K562 (cell line): ENCODE results near the gene TICRR. TPM values are rescaled to one million over a fixed set of nuclear protein-coding genes. Genes with fewer than 3 reads are reported as not detected.

Source experiments
- ATAC-seq: fragments of 200-7000 bp; cut with Tn5 transposase; 3 replicates; pipeline ENCODE4 v1.9.1; 2020; ENCODE audit warnings: moderate library complexity
- BruUV-seq: library from RNA; stranded (reverse); fragments of 400-500 nt; replicated peaks from 2 replicates; lab custom pipeline; 2021; lab: Mats Ljungman, UMichigan
- CTCF ChIA-PET: fragments of 300-600 bp; formaldehyde crosslinking; extraction: SDS; loops from one replicate; lab custom pipeline; 2021; ENCODE audit warnings: low intra/inter-chr PET ratio; lab: Yijun Ruan, JAX
- POLR2A ChIA-PET: fragments of 300-600, 350-650 bp; sonication (Branson Sonifier 250); formaldehyde crosslinking; extraction: SDS; loops from one replicate; lab custom pipeline; 2021; ENCODE audit warnings: antibody characterized with exemption, inconsistent platforms; lab: Yijun Ruan, JAX
- DNase-seq, 4 experiments: peaks; one replicate each; pipeline versions ENCODE4 v3.0.0 to v3.0.0-alpha.2; 2011 to 2018; ENCODE audit warnings: low spot score in 3 of 4, mixed read lengths in 3 of 4; ENCODE audit errors: extremely low read depth in 1 of 4
- FAIRE-seq: peaks from 2 replicates; lab custom pipeline; 2011; peaks lifted over from hg19 to GRCh38; lab: Jason Lieb, UNC
- H2AFZ ChIP-seq: 2 replicates; pipeline ENCODE4 v1.6.0; 2011; ENCODE audit warnings: low read depth, low read length, control low read depth, inconsistent platforms
- H3K27ac ChIP-seq: fragments of 200-600 bp; 3 replicates; pipeline ENCODE4 v1.8.0; 2011; ENCODE audit warnings: low read depth, mild to moderate bottlenecking, control low read depth, inconsistent platforms, low read length, moderate library complexity, mixed read lengths; ENCODE audit errors: extremely low read depth
- H3K27me3 ChIP-seq, 2 experiments: fragments of 300-600 bp in 1 of 2; 2 replicates in 1 of 2; 3 replicates in 1 of 2; pipeline versions ENCODE4 v1.6.0 to v1.8.0; 2011; ENCODE audit warnings: inconsistent platforms in 2 of 2, low read length in 2 of 2, mild to moderate bottlenecking in 1 of 2, mixed read lengths in 1 of 2, moderate library complexity in 1 of 2; ENCODE audit not compliant: control insufficient read depth in 2 of 2, insufficient read depth in 2 of 2
- H3K36me3 ChIP-seq: fragments of 300-600 bp; 3 replicates; pipeline ENCODE4 v1.8.0; 2011; ENCODE audit warnings: mild to moderate bottlenecking, low read length, inconsistent platforms; ENCODE audit not compliant: control insufficient read depth, insufficient read depth
- H3K4me1 ChIP-seq, 2 experiments: fragments of 200-600 bp in 1 of 2; replicated peaks in 1 of 2; 2 replicates in 1 of 2; 3 replicates in 1 of 2; pipeline versions ENCODE4 v1.5.1 to v1.8.0; 2011; ENCODE audit warnings: inconsistent platforms in 2 of 2, low read length in 2 of 2, mild to moderate bottlenecking in 1 of 2, mixed read lengths in 1 of 2, moderate library complexity in 1 of 2; ENCODE audit not compliant: control insufficient read depth in 2 of 2, insufficient read depth in 2 of 2
- H3K4me2 ChIP-seq: 2 replicates; pipeline ENCODE4 v1.6.1; 2011; ENCODE audit warnings: low read length, control low read depth, inconsistent platforms, mixed read lengths; ENCODE audit not compliant: insufficient read depth
- H3K4me3 ChIP-seq: fragments of 200-600 bp; sonication (generic), shearing (Covaris generic); 2 replicates; pipeline ENCODE4 v1.5.1; 2016; ENCODE audit warnings: control low read depth, inconsistent platforms
- H3K79me2 ChIP-seq: fragments of 200-600 bp; 3 replicates; pipeline ENCODE4 v1.8.0; 2011; ENCODE audit warnings: low read length, inconsistent platforms; ENCODE audit not compliant: control insufficient read depth, insufficient read depth
- H3K9ac ChIP-seq, 2 experiments: 2 replicates each; pipeline versions ENCODE4 v1.6.0 to v1.6.1; 2011; ENCODE audit warnings: low read depth in 2 of 2, low read length in 2 of 2, control low read depth in 1 of 2, inconsistent platforms in 1 of 2, mild to moderate bottlenecking in 1 of 2, mixed read lengths in 1 of 2; ENCODE audit not compliant: insufficient read depth in 1 of 2
- H3K9me1 ChIP-seq: one replicate; pipeline ENCODE4 v1.6.0; 2011; ENCODE audit warnings: inconsistent platforms, mild to moderate bottlenecking, low read length, moderate library complexity; ENCODE audit not compliant: control insufficient read depth, insufficient read depth
- H3K9me3 ChIP-seq: replicated peaks from 2 replicates; pipeline ENCODE4 v1.5.1; 2011; ENCODE audit warnings: low read depth, low read length, inconsistent platforms; ENCODE audit not compliant: control insufficient read depth, insufficient read depth
- H4K20me1 ChIP-seq: replicated peaks from 2 replicates; pipeline ENCODE4 v1.6.1; 2011; ENCODE audit warnings: low read length, inconsistent platforms, mixed read lengths; ENCODE audit not compliant: control insufficient read depth, insufficient read depth
- CEBPZ ChIP-seq: fragments of 150-350 bp; IDR thresholded peaks from 2 replicates; pipeline ENCODE4 v1.6.1; 2014; ENCODE audit warnings: low read depth, mild to moderate bottlenecking, low read length, borderline replicate concordance
- ESRRB ChIP-seq: fragments of 250-450 bp; sonication (Bioruptor Pico); IDR thresholded peaks from 2 replicates; pipeline ENCODE4 v1.5.0; 2020; ENCODE audit warnings: mild to moderate bottlenecking, moderate library complexity, borderline replicate concordance
- FOXK2 ChIP-seq, 2 experiments: fragments of 450-650 bp; IDR thresholded peaks in 1 of 2; conservative IDR thresholded peaks in 1 of 2; 2 replicates each; pipeline ENCODE4 v1.6.1; 2016; ENCODE audit warnings: low read depth in 2 of 2, mild to moderate bottlenecking in 1 of 2
- MEF2A ChIP-seq: IDR thresholded peaks from 2 replicates; pipeline ENCODE4 v1.6.1; 2011; ENCODE audit warnings: low read depth, mild to moderate bottlenecking, low read length, moderate library complexity; ENCODE audit not compliant: control insufficient read depth
- TOE1 ChIP-seq, 2 experiments: fragments of 450-650 bp in 1 of 2; sonication (generic) in 1 of 2; formaldehyde crosslinking in 1 of 2; IDR thresholded peaks; 2 replicates each; pipeline versions ENCODE4 v1.7.1 to v1.8.0; 2016 to 2022; ENCODE audit warnings: borderline replicate concordance in 2 of 2, mild to moderate bottlenecking in 2 of 2, antibody characterized with exemption in 1 of 2, inconsistent platforms in 1 of 2, low read depth in 1 of 2, missing genetic modification reagents in 1 of 2, moderate library complexity in 1 of 2
- ZNF134 ChIP-seq: fragments of 250-450 bp; sonication (Bioruptor Pico); conservative IDR thresholded peaks from 2 replicates; pipeline ENCODE4 v1.4.0; 2020
- ZNF780A ChIP-seq: fragments of 250-450 bp; sonication (Bioruptor Pico); IDR thresholded peaks from 2 replicates; pipeline ENCODE4 v1.5.0; 2021; ENCODE audit warnings: mild to moderate bottlenecking
- WGBS: fragments of 100-300 bp; shearing (Covaris generic); methylation state at CpG from one replicate; pipeline ENCODE4 v1.1.6; 2016; ENCODE audit warnings: low coverage, mixed read lengths; ENCODE audit not compliant: insufficient coverage; ENCODE audit errors: missing lambda C conversion rate; 5-methylcytosine and 5-hydroxymethylcytosine counted together
- in situ Hi-C: fragments of 300-500 bp; cut with MboI; formaldehyde crosslinking; loops from 4 replicates; pipeline ENCODE4 v1.15.0; 2018; ENCODE audit warnings: inconsistent platforms, mixed read lengths
- intact Hi-C: fragments of 100-400 bp; cut with micrococcal nuclease; formaldehyde crosslinking; loops from 2 replicates; pipeline ENCODE4 v1.14.2; 2022
- polyA plus RNA-seq, 8 experiments: library from polyadenylated mRNA; depleted of rRNA in 4 of 8; stranded (reverse) in 5 of 8; unstranded in 3 of 8; fragments of >200 nt; fragmentation: Nextera tagmentation in 2 of 8; fragmentation: Illumina TruSeq in 1 of 8; extraction: Ambion mirVana in 2 of 8; extraction: Trizol in 1 of 8; gene quantifications; 2 replicates each; pipeline versions ENCODE4 v1.2.1 to v1.2.3, GENCODE V29; 2011 to 2014; ENCODE audit warnings: inconsistent platforms in 1 of 8, missing spikeins in 1 of 8
- total RNA-seq, 7 experiments: library from RNA; depleted of rRNA in 6 of 7; stranded (reverse); fragments of >200 nt in 6 of 7; fragmentation: Illumina TruSeq in 2 of 7; extraction: Trizol in 2 of 7; gene quantifications; 2 replicates each; pipeline versions ENCODE4 v1.2.1 to v1.2.3, GENCODE V29; 2011 to 2021; ENCODE audit warnings: low replicate concordance in 1 of 7
- TF ChIP-seq, protein P1 (sequence below), 3 experiments: IDR thresholded peaks in 2 of 3; conservative IDR thresholded peaks in 1 of 3; 2 replicates each; pipeline ENCODE4 v1.5.1; 2011 to 2012; ENCODE audit warnings: low read length in 3 of 3, mild to moderate bottlenecking in 3 of 3, control low read depth in 2 of 3, improper control_type of control experiment in 1 of 3, inconsistent platforms in 1 of 3, low read depth in 1 of 3, mixed read lengths in 1 of 3, moderate library complexity in 1 of 3; ENCODE audit not compliant: insufficient read depth in 2 of 3

The TICRR gene
- total and polyA plus RNA-seq, 9 of the 15 experiments (the other 6 are each of a cell fraction or from before 2014, with no cell fraction given), result 0.84 to 22.9 (median 13.7) TPM

DNA sequence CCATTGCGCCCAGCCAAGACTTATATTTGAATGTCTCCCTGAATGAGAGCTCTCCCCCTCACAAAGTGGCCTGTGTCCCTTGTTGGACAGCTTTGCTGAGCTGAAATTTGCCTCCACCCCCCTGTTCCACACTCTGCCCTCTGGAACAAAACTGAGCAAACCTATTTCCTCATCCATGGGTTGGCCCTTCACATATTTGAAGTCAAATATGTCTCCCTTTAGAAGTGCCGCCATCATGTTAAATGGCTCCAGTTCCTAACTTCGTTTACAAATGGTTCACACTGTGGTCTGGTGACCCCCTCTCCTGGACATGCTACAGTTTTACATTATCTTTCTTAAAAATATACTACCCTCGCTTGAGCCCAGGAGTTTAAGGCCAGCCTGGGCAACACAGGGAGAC, 99.3 kb downstream of the TICRR start:
- CTCF ChIA-PET, result interaction anchor here (0.8 kb wide), 1 partner anchor 179 kb away, joined by 3 read pairs; no protein-coding TSS in a partner anchor
- H3K9ac ChIP-seq, result no peak overlapping the region
- no peaks in the 10 kb centered on the region for H3K79me2 ChIP-seq
- H3K27me3 ChIP-seq, result peaks cover 19 to 60% of the 10 kb centered on the region in 2 experiments
- H3K9me1 ChIP-seq, result no peaks in the 10 kb centered on the region
- H3K9me3 ChIP-seq, result no peaks in the 10 kb centered on the region
- no peak overlapping the region for H3K27ac ChIP-seq
- POLR2A ChIA-PET, result interaction anchor here (0.6 kb wide), 1 partner anchor 121 kb away, joined by 3 read pairs; no protein-coding TSS in a partner anchor
- 31% methylated on average over 4 of the region's 4 CpGs for WGBS
- in situ Hi-C loops, result no loop called here
- no peak for TF ChIP-seq ZNF134 (CRISPR knock-in tag)
- TF ChIP-seq MEF2A, result no peak
- TF ChIP-seq CEBPZ, result no peak
- no peak for TF ChIP-seq FOXK2 (conservative IDR thresholded peaks at IDR 0.05 in 1 of 2, IDR thresholded peaks at IDR 0.05 in 1 of 2; ENCODE audit: low read depth in 2 of 2)
- TF ChIP-seq TOE1 (IDR thresholded peaks at IDR 0.05; ENCODE audit: borderline replicate concordance), result no peak
- TF ChIP-seq TOE1 (CRISPR knock-in tag; IDR thresholded peaks at IDR 0.05; ENCODE audit: borderline replicate concordance, low read depth), result no peak
- no peak for TF ChIP-seq ESRRB (CRISPR knock-in tag)
- TF ChIP-seq, protein P1, sequence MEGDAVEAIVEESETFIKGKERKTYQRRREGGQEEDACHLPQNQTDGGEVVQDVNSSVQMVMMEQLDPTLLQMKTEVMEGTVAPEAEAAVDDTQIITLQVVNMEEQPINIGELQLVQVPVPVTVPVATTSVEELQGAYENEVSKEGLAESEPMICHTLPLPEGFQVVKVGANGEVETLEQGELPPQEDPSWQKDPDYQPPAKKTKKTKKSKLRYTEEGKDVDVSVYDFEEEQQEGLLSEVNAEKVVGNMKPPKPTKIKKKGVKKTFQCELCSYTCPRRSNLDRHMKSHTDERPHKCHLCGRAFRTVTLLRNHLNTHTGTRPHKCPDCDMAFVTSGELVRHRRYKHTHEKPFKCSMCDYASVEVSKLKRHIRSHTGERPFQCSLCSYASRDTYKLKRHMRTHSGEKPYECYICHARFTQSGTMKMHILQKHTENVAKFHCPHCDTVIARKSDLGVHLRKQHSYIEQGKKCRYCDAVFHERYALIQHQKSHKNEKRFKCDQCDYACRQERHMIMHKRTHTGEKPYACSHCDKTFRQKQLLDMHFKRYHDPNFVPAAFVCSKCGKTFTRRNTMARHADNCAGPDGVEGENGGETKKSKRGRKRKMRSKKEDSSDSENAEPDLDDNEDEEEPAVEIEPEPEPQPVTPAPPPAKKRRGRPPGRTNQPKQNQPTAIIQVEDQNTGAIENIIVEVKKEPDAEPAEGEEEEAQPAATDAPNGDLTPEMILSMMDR (IDR thresholded peaks at IDR 0.05 in 2 of 3, conservative IDR thresholded peaks at IDR 0.05 in 1 of 3; ENCODE audit: insufficient read depth in 2 of 3, low read depth in 1 of 3, low read length in 3 of 3), result peak in 2 of 3 experiments; percentile 7 to 41; a peak in 2 of 6 replicates
- TF ChIP-seq ZNF780A (CRISPR knock-in tag), result no peak
- FAIRE-seq (no peak), DNase-seq (no peak), ATAC-seq (no peak)
- no TSS peak for BruUV-seq
- H3K36me3 ChIP-seq, result no peaks in the 10 kb centered on the region
- peaks cover 2% of the 10 kb centered on the region; the same call in 1 of the 2 replicates for H4K20me1 ChIP-seq
- H3K4me1 ChIP-seq, result peaks cover 0 to 11% of the 10 kb centered on the region in 2 experiments; a peak in 3 of 5 replicates
- no peak overlapping the region for H3K4me2 ChIP-seq
- intact Hi-C loops, result no loop called here
- H2AFZ ChIP-seq, result no peak overlapping the region
- H3K4me3 ChIP-seq, result no peak overlapping the region
